ENCODE data around the gene FMN1. TPM values are rescaled to one million over a fixed set of nuclear protein-coding genes. Genes with fewer than 3 reads are reported as not detected.

The FMN1 gene
- total and polyA plus RNA-seq, 10 of the 15 experiments (the other 5 are each of a cell fraction or from before 2014, with no cell fraction given) = 0.05 to 0.16 (median 0.08) TPM; not detected in 4

DNA sequence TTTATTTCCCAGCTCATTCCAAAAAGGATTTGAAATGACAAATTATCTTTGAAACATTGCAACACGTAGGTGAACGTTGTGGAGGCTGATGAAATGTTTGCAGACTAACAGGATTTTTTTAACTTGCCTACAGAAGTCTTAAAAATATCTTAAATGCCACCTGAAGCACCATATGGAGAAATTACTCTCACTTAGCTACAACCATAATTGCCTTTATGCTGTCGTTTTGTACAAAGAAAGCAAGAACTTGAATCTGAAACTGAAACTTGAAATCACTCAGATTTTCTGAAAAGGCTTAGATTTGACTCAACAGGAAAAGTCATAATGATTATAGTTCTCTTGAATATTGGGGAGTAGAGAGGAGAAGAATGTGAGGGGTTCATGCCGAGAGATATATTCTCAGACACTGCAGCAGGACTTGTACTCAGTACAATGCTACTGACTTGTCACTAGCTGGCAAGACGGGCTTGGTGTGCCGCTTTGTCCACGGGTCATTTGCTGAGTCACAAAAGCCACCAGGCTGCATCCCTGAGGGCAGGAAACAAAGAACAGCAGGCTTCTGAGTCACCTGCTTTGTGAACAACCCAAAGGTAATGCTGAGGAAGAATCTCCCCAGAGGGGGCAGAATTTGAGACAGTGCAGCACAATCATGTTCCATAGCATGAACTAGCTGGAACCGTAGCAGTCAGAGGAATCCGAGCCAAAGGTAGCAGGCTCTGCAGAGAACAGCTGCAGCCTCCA is 7.1 kb upstream of the FMN1 start:
- no peaks in the 10 kb centered on the region; the same call in 2 of the 3 replicates for H3K9me3 ChIP-seq (replicated peaks; ENCODE audit: control insufficient read depth, insufficient read depth, low read length)
- H3K27me3 ChIP-seq (replicated peaks in 1 of 2; ENCODE audit: control insufficient read depth in 2 of 2, insufficient read depth in 2 of 2, low read length in 1 of 2) = peaks cover 0 to 6% of the 10 kb centered on the region in 2 experiments; a peak in 2 of 4 replicates
- under 1% methylated on average over 9 of the region's 9 CpGs for WGBS (ENCODE audit: insufficient coverage, insufficient replicate concordance, low lambda C conversion rate, missing lambda C conversion rate)
- ChIA-PET CTCF (interaction anchor here (0.6 to 3.2 kb wide), 4 partner anchors 13 to 91 kb away, joined by 3 to 23 read pairs (median 4); no protein-coding TSS in a partner anchor), SMC1A (ENCODE audit: uncharacterized antibody, unreplicated experiment) (interaction anchor here (0.8 to 1.3 kb wide), 3 partner anchors 10 to 38 kb away, joined by 3 read pairs; no protein-coding TSS in a partner anchor), RAD21 (ENCODE audit: unreplicated experiment) (interaction anchor here (0.8 to 1.2 kb wide), 2 partner anchors 12 to 14 kb away, joined by 3 to 4 read pairs; no protein-coding TSS in a partner anchor), POLR2A (no interaction called here)
- no peak overlapping the region for H3K4me3 ChIP-seq
- H3K4me1 ChIP-seq (ENCODE audit: control insufficient read depth, insufficient read depth, low read length) = peaks cover 10% of the 10 kb centered on the region
- H3K4me2 ChIP-seq (ENCODE audit: control insufficient read depth, insufficient read depth) = peak overlapping the region; percentile 67
- no peaks in the 10 kb centered on the region for H3K79me2 ChIP-seq (ENCODE audit: control insufficient read depth, insufficient read depth, low read length)
- FAIRE-seq (peak; percentile 85), ATAC-seq (peak; percentile 91), DNase-seq (ENCODE audit: low read depth, low spot score) (peak; percentile 68)
- in situ Hi-C loops (cut with MboI) = no loop called here
- H3K9ac ChIP-seq (ENCODE audit: control insufficient read depth, insufficient read depth, low read length) = no peak overlapping the region
- intact Hi-C loops (cut with micrococcal nuclease; ENCODE audit: unreplicated experiment) = loop anchor here (5.0 kb wide), 2 partner anchors 39 to 59 kb away; no protein-coding TSS in a partner anchor
- no peaks in the 10 kb centered on the region for H3K36me3 ChIP-seq (ENCODE audit: control insufficient read depth in 2 of 2, insufficient read depth in 2 of 2, low read length in 1 of 2)
- H3K27ac ChIP-seq (ENCODE audit: control insufficient read depth, insufficient read depth) = 0 out of 2 replicates have a peak overlapping the region, but pooled peaks have one; percentile 9
- no TSS peak for BruUV-seq (replicated peaks)
- no peaks in the 10 kb centered on the region for H4K20me1 ChIP-seq (ENCODE audit: control insufficient read depth, insufficient read depth)
- no peak overlapping the region for H2AFZ ChIP-seq (ENCODE audit: control insufficient read depth, low read depth, low read length)
- TF ChIP-seq ETV6 (conservative IDR thresholded peaks at IDR 0.05 in 1 of 2, IDR thresholded peaks at IDR 0.05 in 1 of 2; ENCODE audit: borderline replicate concordance in 1 of 2, low read depth in 1 of 2) (no peak), FOXM1 (IDR thresholded peaks at IDR 0.05; ENCODE audit: low read depth, low read length) (no peak), CTCF (IDR thresholded peaks at IDR 0.05 in 2 of 3, conservative IDR thresholded peaks at IDR 0.05 in 1 of 3; ENCODE audit: control insufficient read depth in 2 of 3, extremely low read depth in 1 of 3, insufficient read depth in 1 of 3, low read depth in 3 of 3, low read length in 3 of 3) (peak in 2 of 3 experiments; percentile 14 to 33; a peak in 3 of 6 replicates), YY1 (IDR thresholded peaks at IDR 0.05; ENCODE audit: low read depth, low read length) (no peak), NR2C2 (IDR thresholded peaks at IDR 0.05; ENCODE audit: borderline replicate concordance, control insufficient read depth, insufficient read length, low read depth) (no peak), TCF7 (IDR thresholded peaks at IDR 0.05; ENCODE audit: borderline replicate concordance) (no peak), ESRRA (IDR thresholded peaks at IDR 0.05; ENCODE audit: low read length) (no peak), HCFC1 (IDR thresholded peaks at IDR 0.05; ENCODE audit: low read length) (no peak), ZNF217 (IDR thresholded peaks at IDR 0.05) (peak; percentile 66; the same call in 1 of the 2 replicates), SIX5 (IDR thresholded peaks at IDR 0.05; ENCODE audit: low read depth, low read length, severe bottlenecking) (no peak), SMAD5 (IDR thresholded peaks at IDR 0.05; ENCODE audit: low read depth) (no peak), PAX5 (IDR thresholded peaks at IDR 0.05; ENCODE audit: borderline replicate concordance, low read depth, low read length) (peak; percentile 54; the same call in 1 of the 2 replicates), ASH2L (IDR thresholded peaks at IDR 0.05; ENCODE audit: borderline replicate concordance, low read depth) (no peak)
- TF ChIP-seq, protein P1, sequence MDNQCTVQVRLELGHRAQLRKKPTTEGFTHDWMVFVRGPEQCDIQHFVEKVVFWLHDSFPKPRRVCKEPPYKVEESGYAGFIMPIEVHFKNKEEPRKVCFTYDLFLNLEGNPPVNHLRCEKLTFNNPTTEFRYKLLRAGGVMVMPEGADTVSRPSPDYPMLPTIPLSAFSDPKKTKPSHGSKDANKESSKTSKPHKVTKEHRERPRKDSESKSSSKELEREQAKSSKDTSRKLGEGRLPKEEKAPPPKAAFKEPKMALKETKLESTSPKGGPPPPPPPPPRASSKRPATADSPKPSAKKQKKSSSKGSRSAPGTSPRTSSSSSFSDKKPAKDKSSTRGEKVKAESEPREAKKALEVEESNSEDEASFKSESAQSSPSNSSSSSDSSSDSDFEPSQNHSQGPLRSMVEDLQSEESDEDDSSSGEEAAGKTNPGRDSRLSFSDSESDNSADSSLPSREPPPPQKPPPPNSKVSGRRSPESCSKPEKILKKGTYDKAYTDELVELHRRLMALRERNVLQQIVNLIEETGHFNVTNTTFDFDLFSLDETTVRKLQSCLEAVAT (IDR thresholded peaks at IDR 0.05) = no peak
- TF ChIP-seq, protein P2, sequence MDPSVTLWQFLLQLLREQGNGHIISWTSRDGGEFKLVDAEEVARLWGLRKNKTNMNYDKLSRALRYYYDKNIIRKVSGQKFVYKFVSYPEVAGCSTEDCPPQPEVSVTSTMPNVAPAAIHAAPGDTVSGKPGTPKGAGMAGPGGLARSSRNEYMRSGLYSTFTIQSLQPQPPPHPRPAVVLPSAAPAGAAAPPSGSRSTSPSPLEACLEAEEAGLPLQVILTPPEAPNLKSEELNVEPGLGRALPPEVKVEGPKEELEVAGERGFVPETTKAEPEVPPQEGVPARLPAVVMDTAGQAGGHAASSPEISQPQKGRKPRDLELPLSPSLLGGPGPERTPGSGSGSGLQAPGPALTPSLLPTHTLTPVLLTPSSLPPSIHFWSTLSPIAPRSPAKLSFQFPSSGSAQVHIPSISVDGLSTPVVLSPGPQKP (IDR thresholded peaks at IDR 0.05; ENCODE audit: low read depth, low read length) = no peak
- TF ChIP-seq, protein P3, sequence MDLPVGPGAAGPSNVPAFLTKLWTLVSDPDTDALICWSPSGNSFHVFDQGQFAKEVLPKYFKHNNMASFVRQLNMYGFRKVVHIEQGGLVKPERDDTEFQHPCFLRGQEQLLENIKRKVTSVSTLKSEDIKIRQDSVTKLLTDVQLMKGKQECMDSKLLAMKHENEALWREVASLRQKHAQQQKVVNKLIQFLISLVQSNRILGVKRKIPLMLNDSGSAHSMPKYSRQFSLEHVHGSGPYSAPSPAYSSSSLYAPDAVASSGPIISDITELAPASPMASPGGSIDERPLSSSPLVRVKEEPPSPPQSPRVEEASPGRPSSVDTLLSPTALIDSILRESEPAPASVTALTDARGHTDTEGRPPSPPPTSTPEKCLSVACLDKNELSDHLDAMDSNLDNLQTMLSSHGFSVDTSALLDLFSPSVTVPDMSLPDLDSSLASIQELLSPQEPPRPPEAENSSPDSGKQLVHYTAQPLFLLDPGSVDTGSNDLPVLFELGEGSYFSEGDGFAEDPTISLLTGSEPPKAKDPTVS (IDR thresholded peaks at IDR 0.05; ENCODE audit: low read depth, low read length) = no peak

All from GM12878 (cell line).